H9 (cell line): ENCODE measurements around the gene ZNF330. TPM values are rescaled to one million over a fixed set of nuclear protein-coding genes. Genes with fewer than 3 reads are reported as not detected.

Source experiments
- DNase-seq: peaks from one replicate; pipeline ENCODE4 v3.0.0-alpha.2; 2017
- H2AFZ ChIP-seq: one replicate; pipeline ENCODE4 v1.6.1; 2013; ENCODE audit warnings: mild to moderate bottlenecking, low read length, control low read depth, moderate library complexity
- H2AK5ac ChIP-seq: 2 replicates; pipeline ENCODE4 v1.6.1; 2013; ENCODE audit warnings: low read length, control low read depth, mixed read lengths; ENCODE audit not compliant: insufficient read length
- H2BK120ac ChIP-seq: one replicate; pipeline ENCODE4 v1.6.1; 2013; ENCODE audit warnings: low read depth, mild to moderate bottlenecking, low read length, control low read depth, inconsistent platforms; ENCODE audit not compliant: poor library complexity, severe bottlenecking
- H2BK12ac ChIP-seq: 2 replicates; pipeline ENCODE4 v1.6.1; 2013; ENCODE audit warnings: low read length, control low read depth, mixed read lengths, low read depth; ENCODE audit not compliant: insufficient read length
- H2BK15ac ChIP-seq: 2 replicates; pipeline ENCODE4 v1.6.1; 2013; ENCODE audit warnings: low read depth, low read length, control low read depth
- H2BK20ac ChIP-seq: one replicate; pipeline ENCODE4 v1.6.1; 2013; ENCODE audit warnings: low read depth, mild to moderate bottlenecking, low read length, control low read depth, inconsistent platforms; ENCODE audit not compliant: poor library complexity, severe bottlenecking
- H2BK5ac ChIP-seq: 2 replicates; pipeline ENCODE4 v1.6.1; 2013; ENCODE audit warnings: low read length, control low read depth, mixed read lengths; ENCODE audit not compliant: insufficient read length
- H3K14ac ChIP-seq: 2 replicates; pipeline ENCODE4 v1.6.1; 2013; ENCODE audit warnings: low read length, control low read depth; ENCODE audit not compliant: insufficient read depth
- H3K18ac ChIP-seq: 2 replicates; pipeline ENCODE4 v1.6.1; 2013; ENCODE audit warnings: low read depth, mild to moderate bottlenecking, mixed read lengths, low read length, control low read depth; ENCODE audit not compliant: insufficient read length
- H3K23ac ChIP-seq: 2 replicates; pipeline ENCODE4 v1.6.1; 2013; ENCODE audit warnings: low read length, control low read depth, mixed read lengths, low read depth; ENCODE audit not compliant: insufficient read length
- H3K23me2 ChIP-seq: 2 replicates; pipeline ENCODE4 v1.6.1; 2013; ENCODE audit warnings: low read depth, mild to moderate bottlenecking, mixed read lengths, low read length, control low read depth; ENCODE audit not compliant: insufficient read length, poor library complexity, severe bottlenecking
- H3K27ac ChIP-seq: 2 replicates; pipeline ENCODE4 v1.5.1; 2013; ENCODE audit warnings: low read length, control low read depth, mixed read lengths, low read depth; ENCODE audit not compliant: insufficient read length
- H3K27me3 ChIP-seq: 2 replicates; pipeline ENCODE4 v1.6.1; 2013; ENCODE audit warnings: low read length, control low read depth, inconsistent platforms; ENCODE audit not compliant: insufficient read depth
- H3K4ac ChIP-seq: 2 replicates; pipeline ENCODE4 v1.6.1; 2013; ENCODE audit warnings: low read depth, mild to moderate bottlenecking, control low read depth, inconsistent platforms, low read length, moderate library complexity
- H3K4me1 ChIP-seq: 2 replicates; pipeline ENCODE4 v1.6.1; 2013; ENCODE audit warnings: low read length, control low read depth, inconsistent platforms; ENCODE audit not compliant: insufficient read depth
- H3K4me2 ChIP-seq: 2 replicates; pipeline ENCODE4 v1.6.1; 2013; ENCODE audit warnings: low read length, control low read depth, mixed read lengths; ENCODE audit not compliant: insufficient read length, insufficient read depth
- H3K56ac ChIP-seq: 2 replicates; pipeline ENCODE4 v1.6.1; 2013; ENCODE audit warnings: low read depth, mild to moderate bottlenecking, mixed read lengths, low read length, control low read depth; ENCODE audit not compliant: insufficient read length
- H3K79me1 ChIP-seq: 2 replicates; pipeline ENCODE4 v1.6.1; 2013; ENCODE audit warnings: low read depth, mild to moderate bottlenecking, moderate library complexity, low read length, control low read depth, inconsistent platforms; ENCODE audit not compliant: insufficient read depth, poor library complexity, severe bottlenecking
- H3K79me2 ChIP-seq: 2 replicates; pipeline ENCODE4 v1.6.1; 2013; ENCODE audit warnings: low read length, control low read depth, inconsistent platforms; ENCODE audit not compliant: insufficient read depth
- H3K9ac ChIP-seq: 2 replicates; pipeline ENCODE4 v1.6.1; 2013; ENCODE audit warnings: low read length, control low read depth, mixed read lengths; ENCODE audit not compliant: insufficient read length; ENCODE audit errors: extremely low read depth
- H3K9me3 ChIP-seq: one replicate; pipeline ENCODE4 v1.6.1; 2013; ENCODE audit warnings: low read depth, low read length, inconsistent platforms; ENCODE audit not compliant: control insufficient read depth
- H3T11ph ChIP-seq: one replicate; pipeline ENCODE4 v1.6.1; 2013; ENCODE audit warnings: mild to moderate bottlenecking, low read length, control low read depth, inconsistent platforms
- H4K20me1 ChIP-seq: one replicate; pipeline ENCODE4 v1.6.1; 2013; ENCODE audit not compliant: control insufficient read depth, insufficient read length, insufficient read depth
- H4K5ac ChIP-seq: 2 replicates; pipeline ENCODE4 v1.6.1; 2013; ENCODE audit warnings: low read depth, mild to moderate bottlenecking, mixed read lengths, low read length, control low read depth; ENCODE audit not compliant: insufficient read length
- H4K8ac ChIP-seq: replicated peaks from 2 replicates; pipeline ENCODE4 v1.6.1; 2013; ENCODE audit warnings: low read length, control low read depth, mixed read lengths, low read depth; ENCODE audit not compliant: insufficient read length
- H4K91ac ChIP-seq: 2 replicates; pipeline ENCODE4 v1.6.1; 2013; ENCODE audit warnings: low read depth, mild to moderate bottlenecking, moderate library complexity, mixed read lengths, low read length, control low read depth; ENCODE audit not compliant: insufficient read length
- H3K27ac Mint-ChIP-seq, 3 experiments: 2 replicates in 2 of 3; 3 replicates in 1 of 3; pipeline ENCODE4 v1.8.0; 2020 to 2021; ENCODE audit warnings: mixed read lengths in 3 of 3, mild to moderate bottlenecking in 1 of 3, moderate library complexity in 1 of 3
- H3K27me3 Mint-ChIP-seq: 2 replicates; pipeline ENCODE4 v1.8.0; 2021; ENCODE audit warnings: low read depth, mild to moderate bottlenecking, moderate library complexity, mixed read lengths
- H3K36me3 Mint-ChIP-seq, 3 experiments: 2 replicates in 2 of 3; 3 replicates in 1 of 3; pipeline ENCODE4 v1.8.0; 2020 to 2021; ENCODE audit warnings: low read depth in 3 of 3, mixed read lengths in 3 of 3; ENCODE audit not compliant: insufficient read depth in 1 of 3
- H3K4me1 Mint-ChIP-seq, 2 experiments: 2 replicates each; pipeline ENCODE4 v1.8.0; 2020; ENCODE audit warnings: mixed read lengths in 2 of 2
- H3K4me3 Mint-ChIP-seq, 2 experiments: 2 replicates in 1 of 2; 3 replicates in 1 of 2; pipeline ENCODE4 v1.8.0; 2020 to 2021; ENCODE audit warnings: mild to moderate bottlenecking in 2 of 2, mixed read lengths in 2 of 2, moderate library complexity in 1 of 2
- H3K9me3 Mint-ChIP-seq, 2 experiments: 2 replicates in 1 of 2; 3 replicates in 1 of 2; pipeline ENCODE4 v1.8.0; 2020; ENCODE audit warnings: mild to moderate bottlenecking in 2 of 2, mixed read lengths in 2 of 2, moderate library complexity in 1 of 2
- CTCF ChIP-seq: fragments of 200-600 bp; sonication (generic); conservative IDR thresholded peaks from 3 replicates; pipeline ENCODE4 v1.8.0; 2021; ENCODE audit warnings: antibody characterized with exemption, mild to moderate bottlenecking
- WGBS: extraction: QIAGEN DNeasy Blood & Tissue Kit; methylation state at CpG from one replicate; pipeline ENCODE4 v1.1.7; 2013; ENCODE audit warnings: missing lambda C conversion rate, low lambda C conversion rate, mixed read lengths; ENCODE audit not compliant: insufficient read length; ENCODE audit errors: extremely low coverage; 5-methylcytosine and 5-hydroxymethylcytosine counted together
- total RNA-seq: library from RNA; stranded (reverse); gene quantifications from 2 replicates; pipeline ENCODE4 v1.2.1, GENCODE V29; 2021

The ZNF330 gene
- total RNA-seq, 1 experiment from 2014 or later: 32.6 TPM

- Histone ChIP-seq H3K14ac (no peak overlapping the region), H3T11ph (no peak overlapping the region), H3K4me2 (no peak overlapping the region), H2BK12ac (no peak overlapping the region), H3K23me2 (no peaks in the 10 kb centered on the region), H3K27ac (no peak overlapping the region), H2BK5ac (no peak overlapping the region), H2BK20ac (no peak overlapping the region), H3K18ac (no peak overlapping the region), H3K4me1 (0 out of 2 replicates have a peak, but pooled peaks cover 2% of the 10 kb centered on the region), H4K91ac (no peak overlapping the region), H3K9me3 (no peaks in the 10 kb centered on the region), H3K4ac (no peak overlapping the region), H4K5ac (no peak overlapping the region), H3K79me2 (no peaks in the 10 kb centered on the region), H3K56ac (no peak overlapping the region), H4K8ac (no peak overlapping the region), H2AK5ac (no peak overlapping the region), H2BK120ac (no peak overlapping the region), H3K9ac (no peak overlapping the region), H4K20me1 (no peaks in the 10 kb centered on the region), H3K23ac (no peak overlapping the region), H3K27me3 (no peaks in the 10 kb centered on the region), H2BK15ac (no peak overlapping the region), H3K79me1 (no peaks in the 10 kb centered on the region), H2AFZ (no peak overlapping the region)
- Mint-ChIP-seq H3K4me1 (no peaks in the 10 kb centered on the region), H3K4me3 (no peak overlapping the region), H3K27ac (no peak overlapping the region), H3K36me3 (no peaks in the 10 kb centered on the region), H3K27me3 (no peaks in the 10 kb centered on the region; the same call in 1 of the 2 replicates), H3K9me3 (peaks cover 0 to 1% of the 10 kb centered on the region in 2 experiments; a peak in 3 of 5 replicates)
- DNase-seq: no peak
- no CpG with 5 or more reads among the region's 2 CpGs for WGBS
- no peak for TF ChIP-seq CTCF
Measured at GRCh38 chr4:141246243-141246642, 25.5 kb downstream of the ZNF330 start.
